Fibroblast of lung (primary cell): ENCODE results near the gene ANKRD18B.
"Not testable (repeated sequence)": the region's sequence is repeated elsewhere in the genome, so short reads cannot be mapped to it uniquely, and the experiment has no call there.

Source experiments
- EZH2 ChIP-seq: IDR thresholded peaks from 2 replicates; pipeline ENCODE4 v1.5.1; 2012; ENCODE audit warnings: low read length, control low read depth, mild to moderate bottlenecking; ENCODE audit errors: missing control alignments
- TF ChIP-seq, protein P1 (sequence below), 2 donors: IDR thresholded peaks in 1 of 2; conservative IDR thresholded peaks in 1 of 2; 1 replicate in 1 of 2; 2 replicates in 1 of 2; pipeline ENCODE4 v1.5.1; 2011 to 2012; ENCODE audit warnings: low read length in 2 of 2, control low read depth in 1 of 2, inconsistent platforms in 1 of 2, low read depth in 1 of 2, mild to moderate bottlenecking in 1 of 2

DNA sequence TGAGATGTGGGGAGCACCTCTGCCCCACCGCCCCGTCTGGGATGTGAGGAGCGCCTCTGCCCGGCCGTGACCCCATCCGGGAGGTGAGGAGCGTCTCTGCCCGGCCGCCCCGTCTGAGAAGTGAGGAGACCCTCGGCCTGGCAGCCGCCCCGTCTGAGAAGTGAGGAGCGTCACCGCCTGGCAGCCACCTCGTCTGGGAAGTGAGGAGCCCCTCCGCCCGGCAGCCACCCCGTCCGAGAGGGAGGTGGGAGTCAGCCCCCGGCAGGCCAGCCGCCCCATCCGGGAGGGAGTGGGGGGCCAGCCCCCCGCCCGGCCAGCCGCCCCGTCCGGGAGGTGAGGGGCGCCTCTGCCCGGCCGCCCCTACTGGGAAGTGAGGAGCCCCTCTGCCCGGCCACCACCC, 76.9 kb downstream of the ANKRD18B start:
- TF ChIP-seq EZH2, result not testable (repeated sequence)
- TF ChIP-seq, protein P1, sequence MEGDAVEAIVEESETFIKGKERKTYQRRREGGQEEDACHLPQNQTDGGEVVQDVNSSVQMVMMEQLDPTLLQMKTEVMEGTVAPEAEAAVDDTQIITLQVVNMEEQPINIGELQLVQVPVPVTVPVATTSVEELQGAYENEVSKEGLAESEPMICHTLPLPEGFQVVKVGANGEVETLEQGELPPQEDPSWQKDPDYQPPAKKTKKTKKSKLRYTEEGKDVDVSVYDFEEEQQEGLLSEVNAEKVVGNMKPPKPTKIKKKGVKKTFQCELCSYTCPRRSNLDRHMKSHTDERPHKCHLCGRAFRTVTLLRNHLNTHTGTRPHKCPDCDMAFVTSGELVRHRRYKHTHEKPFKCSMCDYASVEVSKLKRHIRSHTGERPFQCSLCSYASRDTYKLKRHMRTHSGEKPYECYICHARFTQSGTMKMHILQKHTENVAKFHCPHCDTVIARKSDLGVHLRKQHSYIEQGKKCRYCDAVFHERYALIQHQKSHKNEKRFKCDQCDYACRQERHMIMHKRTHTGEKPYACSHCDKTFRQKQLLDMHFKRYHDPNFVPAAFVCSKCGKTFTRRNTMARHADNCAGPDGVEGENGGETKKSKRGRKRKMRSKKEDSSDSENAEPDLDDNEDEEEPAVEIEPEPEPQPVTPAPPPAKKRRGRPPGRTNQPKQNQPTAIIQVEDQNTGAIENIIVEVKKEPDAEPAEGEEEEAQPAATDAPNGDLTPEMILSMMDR (conservative IDR thresholded peaks at IDR 0.05 in 1 of 2, IDR thresholded peaks at IDR 0.05 in 1 of 2; ENCODE audit: low read depth in 1 of 2, low read length in 2 of 2), result not testable (repeated sequence)
